Measurements from ENCODE around the gene C2orf81. TPM values are rescaled to one million over a fixed set of nuclear protein-coding genes. Genes with fewer than 3 reads are reported as not detected.
"Not testable (repeated sequence)": the region's sequence is repeated elsewhere in the genome, so short reads cannot be mapped to it uniquely, and the experiment has no call there.

The C2orf81 gene
- total RNA-seq: 1.3 to 3.4 TPM (median 1.5 TPM) in 3 replicates
- long read RNA-seq, partial matches to known transcripts: 0 of 5 reads
- long read RNA-seq, other reads (novel, unspliced or antisense): 1 of 5 reads

GRCh38 chr2:74421221-74421870 is at the start of gene C2orf81, which contains the start of gene WDR54:
Gene C2orf81 (minus strand): TSS chr2:74421619. CDS start chr2:74421560, 59 bp downstream.
Gene WDR54 (plus strand): TSS chr2:74421730. CDS start chr2:74422154, 424 bp downstream.
- no peak for DNase-seq (ENCODE audit: low spot score)
- Mint-ChIP-seq H3K36me3 (ENCODE audit: low read depth) (peaks cover 7% of the 10 kb centered on the region), H3K4me1 (ENCODE audit: low read depth) (peaks cover 12% of the 10 kb centered on the region), H3K27ac (ENCODE audit: unreplicated experiment) (peak within 1 kb of the TSS; percentile 78), H3K27me3 (ENCODE audit: low read depth) (peaks cover 3% of the 10 kb centered on the region), H3K4me3 (ENCODE audit: unreplicated experiment) (peak within 1 kb of the TSS; percentile 94), H3K9me3 (ENCODE audit: low read depth) (no peaks in the 10 kb centered on the region)
- no peak for TF ChIP-seq CTCF (IDR thresholded peaks at IDR 0.05)

GRCh38 chr2:74470742-74471141 is 49.3 kb upstream of the C2orf81 start:
- peaks cover 29% of the 10 kb centered on the region for H3K4me1 Mint-ChIP-seq (ENCODE audit: low read depth)
- H3K4me3 Mint-ChIP-seq (ENCODE audit: unreplicated experiment); H3K36me3 Mint-ChIP-seq (ENCODE audit: low read depth); H3K27ac Mint-ChIP-seq (ENCODE audit: unreplicated experiment); H3K9me3 Mint-ChIP-seq (ENCODE audit: low read depth); H3K27me3 Mint-ChIP-seq (ENCODE audit: low read depth); DNase-seq (ENCODE audit: low spot score): not testable (repeated sequence)

GRCh38 chr2:74464406-74464805 is 43.0 kb upstream of the C2orf81 start:
- Mint-ChIP-seq H3K9me3 (ENCODE audit: low read depth) (no peaks in the 10 kb centered on the region), H3K27ac (ENCODE audit: unreplicated experiment) (peak overlapping the region; percentile 68), H3K4me3 (ENCODE audit: unreplicated experiment) (peak overlapping the region; percentile 99), H3K27me3 (ENCODE audit: low read depth) (no peaks in the 10 kb centered on the region), H3K4me1 (ENCODE audit: low read depth) (peaks cover 37% of the 10 kb centered on the region), H3K36me3 (ENCODE audit: low read depth) (peaks cover 2% of the 10 kb centered on the region)
- DNase-seq (ENCODE audit: low spot score): no peak
- no peak for TF ChIP-seq CTCF (IDR thresholded peaks at IDR 0.05)

- Mint-ChIP-seq H3K27ac (ENCODE audit: unreplicated experiment) (peak overlapping the region; percentile 54), H3K4me3 (ENCODE audit: unreplicated experiment) (no peak overlapping the region), H3K9me3 (ENCODE audit: low read depth) (no peaks in the 10 kb centered on the region), H3K4me1 (ENCODE audit: low read depth) (peaks cover 45% of the 10 kb centered on the region), H3K27me3 (ENCODE audit: low read depth) (no peaks in the 10 kb centered on the region), H3K36me3 (ENCODE audit: low read depth) (peaks cover 2% of the 10 kb centered on the region)
- TF ChIP-seq CTCF (IDR thresholded peaks at IDR 0.05): no peak
- no peak for DNase-seq (ENCODE audit: low spot score)
Observed at GRCh38 chr2:74462786-74463105, 41.3 kb upstream of the C2orf81 start.

GRCh38 chr2:74462054-74462785 is 40.8 kb upstream of the C2orf81 start:
- no peak overlapping the region for H3K4me3 Mint-ChIP-seq (ENCODE audit: unreplicated experiment)
- TF ChIP-seq CTCF (IDR thresholded peaks at IDR 0.05): no peak

More at GRCh38 chr2:74462054-74462785, 40.8 kb upstream of the C2orf81 start:
- H3K27ac Mint-ChIP-seq (ENCODE audit: unreplicated experiment): peak overlapping the region; percentile 54
- H3K4me1 Mint-ChIP-seq (ENCODE audit: low read depth): peaks cover 46% of the 10 kb centered on the region
- no peaks in the 10 kb centered on the region for H3K27me3 Mint-ChIP-seq (ENCODE audit: low read depth)
- no peak for DNase-seq (ENCODE audit: low spot score)
- no peaks in the 10 kb centered on the region for H3K9me3 Mint-ChIP-seq (ENCODE audit: low read depth)
- peaks cover 2% of the 10 kb centered on the region for H3K36me3 Mint-ChIP-seq (ENCODE audit: low read depth)
